Endothelial cell of umbilical vein (primary cell): ENCODE measurements around the gene L3MBTL4. TPM values are rescaled to one million over a fixed set of nuclear protein-coding genes. Genes with fewer than 3 reads are reported as not detected.

Experiments used
- BruUV-seq: library from RNA; stranded (reverse); fragments of 400-500 nt; replicated peaks from 2 replicates; lab custom pipeline; 2021; lab: Mats Ljungman, UMichigan
- CTCF ChIA-PET: fragments of 300-600, 350-600 bp; sonication (Branson Sonifier 250); formaldehyde crosslinking; loops from one replicate; lab custom pipeline; 2021; ENCODE audit warnings: antibody characterized with exemption, inconsistent platforms; lab: Charles Lee
- POLR2A ChIA-PET: fragments of 300-600, 350-600 bp; sonication (Branson Sonifier 250); formaldehyde crosslinking; loops from one replicate; lab custom pipeline; 2021; ENCODE audit warnings: antibody characterized with exemption, inconsistent platforms; lab: Charles Lee
- DNase-seq: peaks from one replicate; pipeline ENCODE4 v3.0.0-alpha.2; 2011; ENCODE audit warnings: low read depth, low spot score
- FAIRE-seq: peaks from 2 replicates; lab custom pipeline; 2011; peaks lifted over from hg19 to GRCh38; lab: Jason Lieb, UNC
- H2AFZ ChIP-seq: 2 replicates; pipeline ENCODE4 v1.6.0; 2012; ENCODE audit warnings: low read depth, low read length, control low read depth, inconsistent platforms
- H3K27ac ChIP-seq: 2 replicates; pipeline ENCODE4 v1.5.1; 2011; ENCODE audit warnings: low read depth, mild to moderate bottlenecking, control low read depth, low read length, moderate library complexity; ENCODE audit not compliant: insufficient read depth
- H3K27me3 ChIP-seq, 2 experiments: 2 replicates each; pipeline versions ENCODE4 v1.6.0 to v1.6.1; 2011; ENCODE audit warnings: low read length in 2 of 2, mixed read lengths in 1 of 2; ENCODE audit not compliant: control insufficient read depth in 2 of 2, insufficient read depth in 2 of 2
- H3K36me3 ChIP-seq, 2 experiments: 2 replicates in 1 of 2; 3 replicates in 1 of 2; pipeline ENCODE4 v1.5.1; 2011; ENCODE audit warnings: low read length in 2 of 2, mild to moderate bottlenecking in 1 of 2, moderate library complexity in 1 of 2; ENCODE audit not compliant: control insufficient read depth in 2 of 2, insufficient read depth in 2 of 2; ENCODE audit errors: extremely low read depth in 1 of 2
- H3K4me1 ChIP-seq: 3 replicates; pipeline ENCODE4 v1.5.1; 2011; ENCODE audit warnings: mild to moderate bottlenecking, low read length; ENCODE audit not compliant: control insufficient read depth, insufficient read depth; ENCODE audit errors: extremely low read depth
- H3K4me2 ChIP-seq: 2 replicates; pipeline ENCODE4 v1.6.1; 2011; ENCODE audit warnings: low read length, control low read depth, mixed read lengths; ENCODE audit not compliant: insufficient read depth
- H3K4me3 ChIP-seq, 3 experiments: fragments of 200-600 bp in 1 of 3; sonication (generic), shearing (Covaris generic) in 1 of 3; replicated peaks in 1 of 3; 2 replicates each; pipeline ENCODE4 v1.5.1; 2011 to 2016; ENCODE audit warnings: control low read depth in 3 of 3, low read length in 3 of 3, mild to moderate bottlenecking in 2 of 3, inconsistent platforms in 1 of 3, low read depth in 1 of 3, moderate library complexity in 1 of 3; ENCODE audit not compliant: insufficient read depth in 1 of 3
- H3K79me2 ChIP-seq: 2 replicates; pipeline ENCODE4 v1.6.0; 2012; ENCODE audit warnings: low read length, inconsistent platforms; ENCODE audit not compliant: control insufficient read depth, insufficient read depth
- H3K9ac ChIP-seq: replicated peaks from 2 replicates; pipeline ENCODE3; 2011; ENCODE audit warnings: low read length, control low read depth; ENCODE audit not compliant: insufficient read depth; ENCODE audit errors: extremely low read depth
- H3K9me1 ChIP-seq: replicated peaks from 3 replicates; pipeline ENCODE4 v1.6.0; 2011; ENCODE audit warnings: mild to moderate bottlenecking, low read length; ENCODE audit not compliant: control insufficient read depth, insufficient read depth; ENCODE audit errors: extremely low read depth
- H3K9me3 ChIP-seq: replicated peaks from 2 replicates; pipeline ENCODE4 v1.5.1; 2012; ENCODE audit warnings: low read length, inconsistent platforms; ENCODE audit not compliant: control insufficient read depth, insufficient read depth
- H4K20me1 ChIP-seq: replicated peaks from 2 replicates; pipeline ENCODE3; 2011; ENCODE audit warnings: mild to moderate bottlenecking, low read length; ENCODE audit not compliant: control insufficient read depth, insufficient read depth; ENCODE audit errors: extremely low read depth
- CTCF ChIP-seq, 2 donors: IDR thresholded peaks; 1 replicate in 1 of 2; 2 replicates in 1 of 2; pipeline ENCODE4 v1.5.1; 2011; ENCODE audit warnings: low read length in 2 of 2, mild to moderate bottlenecking in 2 of 2, moderate library complexity in 2 of 2, control low read depth in 1 of 2, inconsistent platforms in 1 of 2, low read depth in 1 of 2; ENCODE audit not compliant: insufficient read depth in 1 of 2; ENCODE audit errors: extremely low read depth in 1 of 2
- EZH2 ChIP-seq: IDR thresholded peaks from 2 replicates; pipeline ENCODE4 v1.6.1; 2012; ENCODE audit warnings: borderline replicate concordance, low read depth, mild to moderate bottlenecking, moderate library complexity, low read length, inconsistent platforms; ENCODE audit not compliant: severe bottlenecking
- FOS ChIP-seq: IDR thresholded peaks from 2 replicates; pipeline ENCODE4 v1.6.1; 2011; ENCODE audit warnings: mild to moderate bottlenecking, low read length, moderate library complexity, borderline replicate concordance; ENCODE audit not compliant: insufficient read depth
- GATA2 ChIP-seq: IDR thresholded peaks from 2 replicates; pipeline ENCODE4 v1.7.0; 2011; ENCODE audit warnings: low read depth, mild to moderate bottlenecking, moderate library complexity, mixed read lengths, low read length; ENCODE audit not compliant: insufficient read length, insufficient read depth
- JUN ChIP-seq: IDR thresholded peaks from 2 replicates; pipeline ENCODE4 v1.6.1; 2011; ENCODE audit warnings: borderline replicate concordance, low read depth; ENCODE audit not compliant: insufficient read length, insufficient read depth
- MYC ChIP-seq: IDR thresholded peaks from one replicate; pipeline ENCODE4 v1.6.1; 2011; ENCODE audit warnings: mild to moderate bottlenecking, low read depth, low read length
- POLR2A ChIP-seq: IDR thresholded peaks from 2 replicates; pipeline ENCODE4 v1.6.1; 2012; ENCODE audit warnings: low read depth, mild to moderate bottlenecking, control low read depth, low read length
- POLR2AphosphoS5 ChIP-seq: IDR thresholded peaks from 2 replicates; pipeline ENCODE4 v1.6.1; 2012; ENCODE audit warnings: low read depth, mild to moderate bottlenecking, control low read depth, low read length, moderate library complexity; ENCODE audit not compliant: insufficient read depth
- dilution Hi-C: fragments of 300-500 bp; cut with MboI; formaldehyde crosslinking; loops from one replicate; pipeline ENCODE4 v1.15.0; 2019; ENCODE audit warnings: low sequenced_read_pairs; ENCODE audit not compliant: extremely low pct_ligation_motif_present
- intact Hi-C: fragments of 100-400 bp; cut with micrococcal nuclease; formaldehyde crosslinking; loops from one replicate; pipeline ENCODE4 v1.10.0; 2022
- polyA plus RNA-seq, 4 experiments: library from polyadenylated mRNA; depleted of rRNA in 3 of 4; stranded (reverse) in 3 of 4; unstranded in 1 of 4; fragments of >200 nt; gene quantifications; 2 replicates each; pipeline versions ENCODE4 v1.2.1 to v1.2.3, GENCODE V29; 2011 to 2012; ENCODE audit warnings: missing spikeins in 1 of 4
- total RNA-seq: library from RNA; stranded (reverse); gene quantifications from 2 replicates; pipeline ENCODE4 v1.2.3, GENCODE V29; 2021
- TF ChIP-seq, protein P1 (sequence below): IDR thresholded peaks from 2 replicates; pipeline ENCODE4 v1.6.1; 2011; ENCODE audit not compliant: insufficient read depth, insufficient read length

L3MBTL4 gene
- total and polyA plus RNA-seq, 2 donors (not counting 3 experiments of a cell fraction or from before 2014, with no cell fraction given), result 0.80 TPM; not detected in 1

- H2AFZ ChIP-seq, result no peak overlapping the region
- H3K9me3 ChIP-seq, result no peaks in the 10 kb centered on the region
- no peak overlapping the region for H3K4me2 ChIP-seq
- CTCF ChIA-PET, result no interaction called here
- no peaks in the 10 kb centered on the region for H3K4me1 ChIP-seq
- dilution Hi-C loops (no loop called here), intact Hi-C loops (no loop called here)
- H3K27ac ChIP-seq, result no peak overlapping the region
- no peak for DNase-seq
- FAIRE-seq, result no peak
- no peaks in the 10 kb centered on the region for H3K27me3 ChIP-seq
- no TSS peak for BruUV-seq
- no peaks in the 10 kb centered on the region for H3K9me1 ChIP-seq
- H3K36me3 ChIP-seq, result no peaks in the 10 kb centered on the region
- no peaks in the 10 kb centered on the region for H3K79me2 ChIP-seq
- POLR2A ChIA-PET, result no interaction called here
- TF ChIP-seq EZH2 (no peak), CTCF (IDR thresholded peaks at IDR 0.05; ENCODE audit: extremely low read depth in 1 of 2, insufficient read depth in 1 of 2, low read depth in 1 of 2, low read length in 2 of 2) (no peak), GATA2 (no peak), MYC (no peak), FOS (no peak), POLR2AphosphoS5 (no peak), POLR2A (no peak), JUN (no peak)
- TF ChIP-seq, protein P1, sequence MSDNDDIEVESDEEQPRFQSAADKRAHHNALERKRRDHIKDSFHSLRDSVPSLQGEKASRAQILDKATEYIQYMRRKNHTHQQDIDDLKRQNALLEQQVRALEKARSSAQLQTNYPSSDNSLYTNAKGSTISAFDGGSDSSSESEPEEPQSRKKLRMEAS, result no peak
- H4K20me1 ChIP-seq, result no peaks in the 10 kb centered on the region
- H3K9ac ChIP-seq, result no peak overlapping the region
- H3K4me3 ChIP-seq, result no peak overlapping the region
Measured at GRCh38 chr18:5962362-5962761, 452.3 kb downstream of the L3MBTL4 start.
